Measurements from ENCODE around the gene PIK3AP1.

- no peak for TF ChIP-seq POLR2AphosphoS5 (IDR thresholded peaks at IDR 0.05; ENCODE audit: low read depth, low read length)
- no peak for TF ChIP-seq CTCF (IDR thresholded peaks at IDR 0.05 in 2 of 3, conservative IDR thresholded peaks at IDR 0.05 in 1 of 3; ENCODE audit: borderline replicate concordance in 1 of 3, insufficient read depth in 1 of 3, low read depth in 2 of 3, low read length in 2 of 3)
- no peak for TF ChIP-seq SP1 (IDR thresholded peaks at IDR 0.05; ENCODE audit: low read depth)
- TF ChIP-seq ATF3 (IDR thresholded peaks at IDR 0.05): no peak
- no peak for TF ChIP-seq POLR2A (IDR thresholded peaks at IDR 0.05; ENCODE audit: borderline replicate concordance, extremely low read depth, insufficient read depth, insufficient read length)
- TF ChIP-seq EZH2 (IDR thresholded peaks at IDR 0.05): no peak
- TF ChIP-seq MAX (IDR thresholded peaks at IDR 0.05): no peak
- no peak for TF ChIP-seq EGR1 (IDR thresholded peaks at IDR 0.05; ENCODE audit: low read depth)
- no peak for TF ChIP-seq REST (IDR thresholded peaks at IDR 0.05; ENCODE audit: low read depth)
- TF ChIP-seq RAD21 (IDR thresholded peaks at IDR 0.05; ENCODE audit: low read depth): no peak
Measured at GRCh38 chr10:96610817-96611216, 109.5 kb downstream of the PIK3AP1 start.

Measured in HCT116 (cell line).